Esophagus muscularis mucosa (tissue), 4 donors: ENCODE results near the gene NUDT3.

Source experiments
- CTCF ChIP-seq, 3 experiments: fragments of 200-600 bp in 2 of 3; fragments of 450-650 bp in 1 of 3; sonication (generic) in 2 of 3; IDR thresholded peaks; one replicate each; pipeline ENCODE4 v1.5.1; 2017 to 2019; ENCODE audit warnings: antibody characterized with exemption in 3 of 3, mild to moderate bottlenecking in 2 of 3, moderate library complexity in 1 of 3
- EP300 ChIP-seq: sonication (generic); formaldehyde crosslinking; IDR thresholded peaks from one replicate; pipeline ENCODE4 v1.6.1; 2017; ENCODE audit warnings: antibody characterized with exemption
- POLR2A ChIP-seq: fragments of 450-650 bp; IDR thresholded peaks from one replicate; pipeline ENCODE4 v1.6.1; 2017; ENCODE audit warnings: antibody characterized with exemption, moderate library complexity, mild to moderate bottlenecking, low read depth
- POLR2AphosphoS5 ChIP-seq, 2 donors: sonication (generic); formaldehyde crosslinking; IDR thresholded peaks; one replicate each; pipeline ENCODE4 v1.6.1; 2017; ENCODE audit warnings: antibody characterized with exemption in 2 of 2

- TF ChIP-seq POLR2AphosphoS5 (IDR thresholded peaks at IDR 0.05) (no peak), CTCF (IDR thresholded peaks at IDR 0.05) (no peak), POLR2A (no peak), EP300 (no peak)
Measured at GRCh38 chr6:34357937-34358336, 34.5 kb downstream of the NUDT3 start.
